ENCODE data around the gene CHRNB2.
A peak's percentile ranks its signal among the peaks of the same experiment; 100 is the strongest.

Gene CHRNB2

GRCh38 chr1:154552036-154552435, 15.5 kb upstream of the CHRNB2 start:
- DNase-seq (ENCODE audit: low read depth): no peak

- DNase-seq (ENCODE audit: low read depth): no peak
Observed at GRCh38 chr1:154553056-154554030, 14.2 kb upstream of the CHRNB2 start.

DNA sequence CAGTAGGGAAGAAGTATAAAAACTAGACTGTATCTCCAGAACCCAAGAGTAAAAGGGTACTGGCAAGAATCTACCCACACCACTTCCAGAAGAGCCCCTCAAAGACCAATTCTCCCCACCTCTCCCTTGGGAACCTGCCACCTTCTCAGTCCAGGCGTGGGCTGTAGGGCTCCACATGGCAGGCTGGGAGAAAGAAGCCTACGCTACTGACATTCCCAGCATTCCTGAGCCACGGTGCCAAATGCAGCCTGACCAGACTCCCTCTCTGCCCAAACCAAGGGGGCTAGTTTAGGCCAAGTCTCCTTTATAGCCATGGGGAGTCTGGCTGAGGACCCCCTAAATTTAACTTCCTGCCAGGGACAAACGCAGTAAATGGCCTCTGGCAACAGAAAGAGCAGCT, 11.2 kb upstream of the CHRNB2 start:
- DNase-seq (ENCODE audit: low read depth): peak; percentile 15

DNA sequence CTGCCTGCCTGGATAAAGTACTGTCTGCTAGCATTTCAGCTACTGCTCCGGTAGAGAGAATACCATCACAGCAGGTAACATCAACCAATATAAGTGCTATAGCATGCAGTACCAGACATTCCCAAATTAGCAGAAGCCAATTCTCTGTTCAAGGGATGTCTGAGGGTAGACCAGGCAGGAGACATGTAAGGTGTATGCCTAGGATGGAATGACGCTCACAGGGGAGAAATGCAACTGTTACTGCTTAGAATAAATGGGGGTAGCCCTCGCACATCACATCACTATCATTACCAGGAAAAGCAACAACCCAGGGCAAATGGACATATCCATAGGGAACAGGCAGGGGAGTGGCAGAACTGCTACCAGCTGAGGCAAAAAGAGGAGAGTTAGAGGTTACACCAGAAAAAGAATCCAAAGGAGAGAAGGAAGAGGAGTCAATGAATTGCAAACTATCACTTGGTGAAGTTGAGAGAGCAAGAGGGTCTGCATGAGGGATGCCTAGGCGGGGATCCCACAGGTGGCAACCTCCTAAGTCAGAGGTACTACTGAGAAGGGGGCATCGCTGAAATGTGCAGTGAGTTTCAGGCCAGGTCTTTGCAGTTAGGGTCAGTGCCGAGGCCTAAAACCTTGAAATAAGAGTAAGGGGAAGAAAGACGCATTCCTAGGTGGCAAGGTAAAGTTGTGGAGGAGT, 10.2 kb upstream of the CHRNB2 start:
- DNase-seq (ENCODE audit: low read depth): no peak

DNA sequence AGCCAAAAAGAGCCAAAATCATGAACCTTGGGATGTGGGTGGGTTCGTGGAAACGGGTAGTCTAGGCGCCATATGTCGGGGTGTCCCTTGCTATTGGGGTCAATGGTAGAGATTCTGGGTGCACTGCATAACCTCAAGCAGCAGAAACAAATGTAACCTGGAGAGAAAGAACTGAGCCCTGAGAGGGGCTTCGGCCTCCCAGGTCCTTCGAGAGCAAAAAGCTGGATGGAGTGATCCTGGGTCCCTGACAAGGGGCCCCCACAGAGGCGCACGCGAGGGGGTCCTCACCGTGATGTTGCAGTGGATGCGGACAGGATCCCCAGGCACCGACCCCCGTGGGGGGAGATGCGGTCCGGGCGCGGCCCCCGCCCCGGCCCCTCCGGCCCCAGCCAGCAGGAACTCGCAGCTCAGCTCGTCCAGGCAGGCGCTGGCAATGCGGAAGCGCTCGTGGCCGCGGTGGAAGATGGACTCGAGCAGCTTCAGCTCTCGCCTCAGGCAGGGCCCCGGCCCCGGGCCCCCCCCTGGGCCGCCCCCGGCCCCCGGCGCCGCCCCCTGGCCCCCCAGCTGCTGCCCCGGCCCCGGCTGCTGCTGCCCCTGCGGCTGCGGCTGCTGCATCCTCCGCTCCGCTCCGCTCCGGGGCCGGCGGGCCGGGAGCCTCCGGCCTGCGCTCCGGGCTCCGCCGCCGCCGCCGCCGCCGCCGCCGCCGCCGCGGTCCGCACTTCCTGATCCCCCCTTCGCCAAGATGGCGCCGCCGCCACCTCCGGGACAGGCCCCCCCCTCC, 9.4 kb upstream of the CHRNB2 start, which contains the start of gene UBE2Q1:
Gene UBE2Q1 (minus strand): TSS at position 724 of the 781 bp plus-strand sequence. CDS start 109 bp downstream, at position 615.
- no peak for DNase-seq (ENCODE audit: low read depth)

DNA sequence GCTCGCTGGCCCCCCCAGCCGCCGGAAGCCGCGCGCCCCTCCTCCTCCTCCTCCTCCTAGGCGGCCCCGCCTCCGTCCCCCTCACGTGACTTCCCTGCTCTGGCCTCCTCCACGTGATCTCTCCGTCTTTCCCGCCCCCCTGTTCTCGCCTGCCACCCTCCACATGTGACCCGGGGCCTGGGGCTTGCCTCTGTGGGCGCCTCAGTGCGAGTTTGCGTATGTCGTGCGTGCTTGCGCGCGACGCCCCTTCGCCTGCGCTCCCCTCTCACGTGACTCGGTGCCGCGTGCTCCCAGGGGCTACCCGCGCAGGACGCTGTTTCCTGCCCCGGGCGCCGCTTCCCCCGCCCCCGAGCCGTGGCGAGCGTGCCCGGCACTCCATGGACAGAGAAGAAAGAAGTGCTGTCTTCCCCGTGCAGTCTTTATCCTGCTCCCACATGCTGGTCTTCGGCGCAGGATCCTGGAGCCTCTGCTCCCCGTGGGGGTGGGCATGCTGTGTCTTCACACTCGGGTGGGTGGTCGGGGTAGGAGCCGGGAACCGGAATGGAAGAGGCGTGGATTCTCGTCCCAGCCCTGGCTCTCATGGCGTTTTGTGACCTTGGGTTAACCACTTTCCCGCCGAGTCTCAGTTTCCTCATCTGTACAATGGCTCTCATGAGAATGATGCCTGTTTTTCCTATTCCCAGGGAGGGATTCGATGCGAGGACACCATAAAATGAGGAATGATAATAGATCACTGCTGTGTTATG, 8.7 kb upstream of the CHRNB2 start:
- DNase-seq (ENCODE audit: low read depth): peak; percentile 100

DNA sequence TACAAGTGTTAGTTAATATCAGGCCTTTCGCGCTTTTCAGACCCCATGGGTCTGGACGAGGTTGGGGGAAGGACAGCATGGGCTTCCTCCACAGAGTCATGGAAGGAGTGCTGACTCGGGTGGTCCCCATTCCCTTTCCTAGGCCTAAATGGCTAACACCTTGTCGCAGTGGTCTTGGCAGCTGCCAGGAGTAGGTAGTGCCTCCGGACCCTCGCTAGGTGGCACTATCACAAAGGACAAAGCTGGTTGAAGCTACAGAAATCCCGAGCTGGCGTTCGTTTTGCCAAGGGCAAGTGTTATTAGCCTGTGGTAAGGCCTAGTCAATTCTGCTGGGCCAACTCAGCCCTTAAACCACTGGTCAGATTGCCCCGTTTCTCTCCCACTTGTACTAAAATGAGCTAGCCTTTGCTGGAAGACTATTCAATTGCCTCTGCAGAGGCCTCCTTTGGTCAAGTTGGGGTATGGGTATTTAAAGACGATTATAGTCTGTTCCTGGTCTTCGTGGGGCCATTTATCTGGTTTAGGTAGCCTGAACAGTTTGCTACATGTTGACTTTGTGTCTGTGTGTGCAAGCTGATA, 8.0 kb upstream of the CHRNB2 start:
- peak; percentile 87 for DNase-seq (ENCODE audit: low read depth)

- no peak for DNase-seq (ENCODE audit: low read depth)
Observed at GRCh38 chr1:154565876-154566275, 1.7 kb upstream of the CHRNB2 start.

GRCh38 chr1:154568157-154568815, 708 bp downstream of the CHRNB2 start:
- DNase-seq (ENCODE audit: low read depth): no peak

GRCh38 chr1:154571244-154571963, 3.8 kb downstream of the CHRNB2 start:
- DNase-seq (ENCODE audit: low read depth): no peak

GRCh38 chr1:154571964-154572288, 4.3 kb downstream of the CHRNB2 start:
- no peak for DNase-seq (ENCODE audit: low read depth)

DNA sequence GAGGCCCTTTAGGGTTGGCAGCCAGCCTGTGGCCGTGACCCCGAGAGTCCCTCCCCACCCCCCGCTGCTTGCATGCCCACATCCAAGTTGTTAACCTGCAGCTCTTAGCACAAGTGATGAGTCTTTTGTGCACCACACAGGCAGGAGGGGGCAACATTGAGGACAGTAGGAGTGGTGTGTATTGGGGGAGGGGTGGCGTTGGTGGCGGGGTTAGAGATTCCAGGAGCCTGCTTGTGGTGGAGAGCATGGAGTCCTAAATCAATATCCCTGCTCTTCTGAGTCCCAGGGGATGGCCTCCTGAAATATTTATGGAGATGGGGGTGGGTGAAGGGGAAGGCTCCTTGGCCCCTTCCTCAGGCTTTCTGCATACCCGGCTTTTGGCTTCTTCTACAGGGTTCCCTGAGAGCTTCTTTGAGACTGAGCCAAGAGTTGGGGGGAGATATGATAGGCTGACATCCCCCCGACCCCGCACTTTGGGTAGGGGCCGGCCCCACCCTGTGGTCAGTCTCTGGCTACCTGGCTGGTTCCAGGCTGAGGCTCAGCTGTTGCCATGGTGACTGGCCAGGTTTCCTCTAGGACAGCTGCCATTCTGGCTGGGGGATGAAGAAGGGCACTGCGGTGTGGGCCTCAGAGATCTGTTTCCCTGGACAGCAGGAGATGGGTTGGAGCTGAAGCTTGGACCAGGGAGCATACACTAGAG, 5.0 kb downstream of the CHRNB2 start:
- DNase-seq (ENCODE audit: low read depth): no peak

DNA sequence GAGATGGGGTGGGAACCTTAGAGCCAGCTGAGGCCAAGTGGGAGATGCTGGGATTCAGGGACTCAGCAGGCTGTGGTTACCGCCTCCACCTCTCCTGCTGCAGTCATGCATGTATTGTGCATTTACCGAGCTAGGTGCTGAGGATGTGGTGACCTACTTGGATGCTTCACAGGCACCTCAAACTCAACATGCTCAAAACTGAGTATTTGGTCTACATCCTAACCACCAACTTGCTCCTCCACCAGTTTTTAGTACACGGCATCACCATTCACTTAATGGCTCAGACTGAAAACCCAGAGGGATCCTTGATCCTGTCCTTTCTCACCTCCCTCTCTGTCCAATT, 5.6 kb downstream of the CHRNB2 start:
- no peak for DNase-seq (ENCODE audit: low read depth)

- DNase-seq (ENCODE audit: low read depth): no peak
Observed at GRCh38 chr1:154574716-154575115, 7.1 kb downstream of the CHRNB2 start.

DNA sequence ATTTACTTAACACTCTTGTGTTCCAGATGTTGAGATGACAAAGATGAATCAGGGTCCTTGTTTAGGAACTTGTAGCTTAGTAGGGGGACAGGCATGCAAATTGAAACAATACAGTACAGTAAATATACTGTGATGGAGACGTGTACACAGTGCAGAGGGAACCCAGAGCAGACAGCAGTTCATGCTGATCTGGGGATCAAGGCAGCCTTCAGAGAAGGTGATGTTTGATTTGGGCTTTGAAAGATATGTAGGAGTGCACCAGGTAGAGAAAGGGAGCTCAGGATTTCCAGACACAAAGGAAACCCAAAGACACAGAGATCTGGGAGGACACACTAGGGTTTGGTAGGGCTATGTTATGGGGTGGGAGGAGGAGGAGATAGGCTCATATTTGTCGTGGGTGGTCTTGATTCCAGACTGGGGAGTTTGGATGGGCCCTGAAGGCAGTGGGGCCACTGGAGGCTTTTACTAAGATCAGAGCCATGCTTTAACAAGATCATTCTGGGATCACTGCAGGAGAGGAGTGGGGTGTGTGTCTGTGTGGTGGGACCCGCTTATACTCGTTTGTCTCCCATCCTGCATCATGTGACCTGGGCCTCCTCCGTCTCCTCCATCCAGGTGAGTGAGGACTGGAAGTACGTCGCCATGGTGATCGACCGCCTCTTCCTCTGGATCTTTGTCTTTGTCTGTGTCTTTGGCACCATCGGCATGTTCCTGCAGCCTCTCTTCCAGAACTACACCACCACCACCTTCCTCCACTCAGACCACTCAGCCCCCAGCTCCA, 7.8 kb downstream of the CHRNB2 start:
- DNase-seq (ENCODE audit: low read depth): no peak

DNA sequence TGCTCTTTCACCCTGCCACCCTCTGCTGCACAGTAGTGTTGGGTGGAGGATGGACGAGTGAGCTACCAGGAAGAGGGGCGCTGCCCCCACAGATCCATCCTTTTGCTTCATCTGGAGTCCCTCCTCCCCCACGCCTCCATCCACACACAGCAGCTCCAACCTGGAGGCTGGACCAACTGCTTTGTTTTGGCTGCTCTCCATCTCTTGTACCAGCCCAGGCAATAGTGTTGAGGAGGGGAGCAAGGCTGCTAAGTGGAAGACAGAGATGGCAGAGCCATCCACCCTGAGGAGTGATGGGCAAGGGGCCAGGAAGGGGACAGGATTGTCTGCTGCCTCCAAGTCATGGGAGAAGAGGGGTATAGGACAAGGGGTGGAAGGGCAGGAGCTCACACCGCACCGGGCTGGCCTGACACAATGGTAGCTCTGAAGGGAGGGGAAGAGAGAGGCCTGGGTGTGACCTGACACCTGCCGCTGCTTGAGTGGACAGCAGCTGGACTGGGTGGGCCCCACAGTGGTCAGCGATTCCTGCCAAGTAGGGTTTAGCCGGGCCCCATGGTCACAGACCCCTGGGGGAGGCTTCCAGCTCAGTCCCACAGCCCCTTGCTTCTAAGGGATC, 8.5 kb downstream of the CHRNB2 start:
- no peak for DNase-seq (ENCODE audit: low read depth)

DNA sequence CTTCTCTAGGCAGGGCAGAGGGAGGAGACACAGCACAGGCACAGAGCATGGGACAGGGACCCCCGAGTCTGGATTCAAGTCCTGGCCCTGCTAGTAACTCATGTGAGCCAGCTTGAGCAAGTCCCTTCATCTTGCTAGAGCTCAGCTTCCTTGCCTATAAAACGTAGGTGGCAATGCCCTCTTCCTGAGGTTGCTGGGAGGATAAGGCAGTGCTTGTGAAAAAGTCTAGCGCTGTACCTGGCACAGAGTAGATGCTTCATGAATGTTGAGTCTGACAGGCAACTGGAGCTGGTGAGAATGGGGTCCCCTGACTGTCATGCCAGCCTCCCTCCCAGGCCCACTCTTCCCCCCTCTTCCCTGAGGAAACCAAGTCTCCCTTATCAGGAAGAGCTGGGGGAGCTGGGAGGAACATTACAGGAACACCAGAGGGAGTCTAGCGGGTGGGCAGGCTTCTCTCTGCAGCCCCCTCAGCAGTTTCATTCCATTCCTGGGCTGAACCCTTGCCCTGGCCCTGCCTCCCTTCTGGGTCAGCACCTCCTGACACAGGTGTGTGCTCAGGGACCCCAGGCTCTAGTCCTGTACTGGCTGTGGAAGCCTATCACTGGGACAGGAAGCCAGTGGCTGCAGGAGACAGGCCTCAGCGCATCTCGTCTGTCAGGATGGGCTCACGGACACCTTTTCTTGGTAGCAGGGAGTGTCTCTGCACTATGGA, 9.9 kb downstream of the CHRNB2 start:
- DNase-seq (ENCODE audit: low read depth): no peak

- peak; percentile 12 for DNase-seq (ENCODE audit: low read depth)
Observed at GRCh38 chr1:154578058-154578418, 10.5 kb downstream of the CHRNB2 start.

All from fibroblast of gingiva (primary cell).